Measurements from ENCODE around the gene PIGU.

Gene PIGU

DNA sequence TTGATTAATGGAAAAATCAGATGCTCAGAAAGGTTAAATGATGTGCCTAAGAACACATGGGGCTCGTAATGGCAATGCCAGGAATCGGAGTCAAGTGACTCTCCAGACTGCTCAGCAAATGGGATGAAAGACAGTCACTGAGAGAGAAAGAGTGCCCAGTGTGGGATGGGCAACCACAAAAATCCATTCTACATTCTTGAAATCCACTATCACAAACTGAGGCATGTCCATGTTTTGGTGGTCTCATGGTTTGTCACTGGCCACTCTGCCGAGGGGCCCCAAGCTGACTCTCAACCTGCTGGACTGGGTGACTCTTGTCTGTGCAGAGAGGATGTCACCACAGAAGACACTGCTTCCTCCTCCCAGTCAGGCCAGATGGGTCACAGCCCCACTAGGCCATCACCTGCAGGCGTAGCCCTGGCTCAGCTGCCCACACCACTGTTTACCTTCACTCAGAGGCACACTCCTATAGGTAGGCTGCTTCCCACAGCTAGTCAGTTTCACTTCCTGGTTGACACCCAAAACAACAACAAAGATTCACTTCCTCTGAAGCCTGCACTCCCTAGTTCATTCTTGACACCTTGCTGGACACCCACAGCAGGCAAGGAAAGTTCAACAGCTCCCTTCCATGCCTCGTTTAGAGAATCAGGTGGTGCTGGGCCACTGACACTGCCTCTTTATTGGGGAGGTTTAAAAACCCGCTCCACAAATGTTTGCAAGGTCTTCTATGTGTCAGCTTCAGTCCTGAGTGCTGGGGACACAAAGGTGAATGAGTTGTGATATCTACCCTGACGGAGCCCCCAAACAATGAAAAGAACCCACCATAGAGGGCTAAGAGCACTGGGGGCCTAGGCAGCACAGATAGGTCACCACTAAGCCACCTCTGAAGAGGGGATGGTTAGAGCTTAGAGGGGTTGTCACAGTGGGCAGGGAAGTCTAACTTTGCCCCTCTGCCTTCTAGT lies 96.6 kb downstream of the PIGU start:
- H3K4me3 ChIP-seq (ENCODE audit: low read depth, low read length), result no peak overlapping the region

DNA sequence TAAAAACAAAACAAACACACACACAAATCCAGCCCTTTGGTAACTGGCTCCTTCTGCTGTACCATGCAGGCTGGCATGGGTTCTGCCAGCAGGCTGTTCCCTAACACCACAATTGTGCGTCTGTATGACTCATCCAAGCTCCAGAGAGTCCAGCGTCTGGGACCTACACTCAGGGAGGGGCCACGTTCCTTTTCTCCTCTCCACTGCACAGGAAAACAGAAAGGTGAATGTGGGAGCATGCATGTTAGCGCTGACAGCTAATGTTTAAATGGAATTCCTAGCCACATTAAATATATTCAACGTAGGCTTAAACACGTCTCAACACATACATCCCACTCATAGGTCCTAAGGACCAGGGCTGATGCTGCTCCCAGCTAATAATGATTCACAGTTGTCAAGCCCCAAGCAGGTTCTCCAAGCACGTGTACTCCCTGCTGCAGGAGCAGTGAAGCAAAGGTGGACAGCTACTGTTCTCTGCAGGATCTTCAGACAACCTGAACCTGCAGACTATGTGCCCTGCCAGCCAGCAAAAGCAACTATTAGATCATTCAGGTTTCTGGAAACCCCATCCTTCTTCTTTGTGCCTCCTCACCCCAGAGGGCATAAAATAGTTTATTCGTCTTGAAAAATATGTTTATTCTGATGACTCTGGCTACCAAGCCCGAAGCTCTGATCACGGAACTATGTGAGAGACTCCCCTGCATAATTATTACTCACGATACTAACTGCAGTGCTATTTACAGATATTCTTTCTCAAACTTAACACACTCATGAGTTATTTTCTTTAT lies 97.5 kb downstream of the PIGU start:
- no peak overlapping the region for H3K4me3 ChIP-seq (ENCODE audit: low read depth, low read length)

DNA sequence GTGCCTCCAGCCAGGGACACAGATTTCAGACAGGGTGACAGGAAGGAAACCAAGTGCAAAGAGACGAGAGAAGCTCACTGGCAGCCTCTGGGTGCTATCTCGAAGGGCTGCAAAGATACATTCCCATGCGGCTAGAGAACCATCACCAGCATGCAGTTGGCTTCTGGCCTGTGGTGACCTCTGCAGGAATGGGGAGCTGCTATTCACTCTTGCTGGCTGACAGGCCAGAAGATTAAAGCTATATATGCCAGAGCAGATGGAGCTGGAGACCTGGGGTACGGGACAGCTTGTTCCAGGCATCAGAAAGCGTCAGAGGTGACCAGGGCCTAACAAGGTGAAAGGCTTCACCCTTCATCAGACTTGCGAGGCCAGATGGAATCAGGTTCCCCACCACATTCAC lies 98.4 kb downstream of the PIGU start:
- no peak overlapping the region for H3K4me3 ChIP-seq (ENCODE audit: low read depth, low read length)

DNA sequence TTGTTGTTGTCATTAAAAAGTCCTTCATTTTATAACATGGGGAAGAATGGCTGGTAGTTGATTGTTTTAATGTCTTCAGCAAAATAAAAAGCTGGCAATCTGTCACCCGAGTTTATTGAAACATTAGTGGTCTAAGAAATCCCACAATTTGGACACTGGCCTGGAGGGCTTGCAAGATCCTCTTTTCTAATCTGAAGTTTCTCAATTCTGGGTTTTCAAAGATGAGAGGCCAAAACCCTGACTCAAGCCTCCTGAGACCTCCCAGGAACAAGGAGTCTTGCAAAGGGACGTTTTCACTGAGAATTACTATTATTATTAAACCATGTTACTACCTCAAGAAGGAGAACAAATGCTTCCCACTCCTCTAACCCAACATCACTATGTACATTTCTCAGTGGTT lies 98.9 kb downstream of the PIGU start:
- H3K4me3 ChIP-seq (ENCODE audit: low read depth, low read length), result no peak overlapping the region

DNA sequence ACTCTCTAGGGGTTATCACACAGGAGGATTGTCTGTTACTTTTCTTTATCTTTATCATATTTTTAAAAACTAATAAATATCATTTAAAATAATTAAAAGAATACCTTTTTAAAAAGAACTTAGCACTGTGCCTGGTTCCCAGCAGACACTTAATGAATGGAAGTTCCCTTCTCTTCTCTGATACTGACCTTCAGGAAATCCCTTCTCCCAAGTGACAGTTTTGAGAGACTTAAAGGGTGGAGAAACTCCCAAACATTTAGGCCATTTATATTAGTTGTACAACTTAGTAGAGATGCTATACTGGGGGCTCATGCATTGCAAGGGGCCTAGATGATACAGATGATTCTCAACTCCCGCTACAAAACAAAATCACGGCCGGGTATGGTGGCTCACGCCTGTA lies 99.8 kb downstream of the PIGU start:
- no peak overlapping the region for H3K4me3 ChIP-seq (ENCODE audit: low read depth, low read length)

DNA sequence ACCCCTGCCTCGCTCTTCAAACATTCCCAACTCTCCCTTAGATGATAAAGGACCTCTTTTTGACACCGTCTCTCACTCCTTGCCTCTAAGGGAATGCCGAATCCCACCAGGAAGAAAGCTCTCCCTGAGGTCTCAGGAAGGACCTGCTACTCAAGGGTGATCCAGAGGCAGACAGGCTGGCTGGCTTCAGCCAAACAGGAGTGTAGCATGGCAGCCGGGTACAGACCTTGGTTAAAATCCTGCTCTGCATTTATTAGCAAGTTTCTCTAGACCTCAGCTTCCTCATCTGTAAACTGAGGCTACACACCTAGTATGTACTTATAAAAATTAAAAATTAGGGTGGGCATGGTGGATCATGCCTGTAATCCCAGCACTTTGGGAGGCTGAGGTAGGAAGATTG lies 101.1 kb downstream of the PIGU start:
- no peak overlapping the region for H3K4me3 ChIP-seq (ENCODE audit: low read depth, low read length)

DNA sequence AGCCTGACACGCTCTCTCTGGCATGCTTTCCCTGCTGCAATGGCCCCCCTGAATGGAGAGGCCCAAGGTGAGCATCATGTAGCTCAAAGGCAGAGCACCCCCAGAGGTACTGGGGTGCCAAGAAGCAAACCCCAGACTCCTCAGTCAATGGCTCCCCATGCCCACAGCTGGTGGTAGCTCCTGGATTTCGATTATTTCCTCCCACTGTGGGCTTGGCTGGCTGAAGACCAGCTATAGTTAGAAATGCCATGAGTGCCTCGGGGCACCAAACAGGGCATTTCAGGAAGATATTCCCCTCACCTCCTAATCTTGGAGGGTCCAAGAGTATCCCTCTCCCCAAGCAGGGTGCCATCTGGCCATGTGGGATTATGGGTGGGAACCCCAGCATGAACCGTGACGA lies 101.6 kb downstream of the PIGU start:
- no peak overlapping the region for H3K4me3 ChIP-seq (ENCODE audit: low read depth, low read length)

DNA sequence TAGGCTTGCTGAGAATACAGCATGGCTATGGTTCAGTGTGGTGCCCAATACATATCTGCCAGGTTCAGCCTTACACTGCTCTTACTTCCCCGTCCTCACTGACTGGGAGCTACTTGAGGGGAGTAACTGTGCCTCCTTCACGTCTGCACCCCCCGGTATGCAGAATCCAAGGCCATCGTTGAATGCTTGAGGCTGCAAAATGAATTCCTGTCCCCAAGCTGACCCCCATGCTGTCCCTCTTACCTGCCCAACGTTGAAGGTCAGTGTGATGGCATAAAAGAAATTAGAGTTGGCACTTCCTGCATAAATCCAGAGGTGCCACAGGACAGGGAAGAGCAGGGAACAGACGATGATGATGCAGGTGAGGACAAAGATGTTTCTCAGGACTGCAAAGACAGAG lies 102.0 kb downstream of the PIGU start:
- H3K4me3 ChIP-seq (ENCODE audit: low read depth, low read length), result no peak overlapping the region

DNA sequence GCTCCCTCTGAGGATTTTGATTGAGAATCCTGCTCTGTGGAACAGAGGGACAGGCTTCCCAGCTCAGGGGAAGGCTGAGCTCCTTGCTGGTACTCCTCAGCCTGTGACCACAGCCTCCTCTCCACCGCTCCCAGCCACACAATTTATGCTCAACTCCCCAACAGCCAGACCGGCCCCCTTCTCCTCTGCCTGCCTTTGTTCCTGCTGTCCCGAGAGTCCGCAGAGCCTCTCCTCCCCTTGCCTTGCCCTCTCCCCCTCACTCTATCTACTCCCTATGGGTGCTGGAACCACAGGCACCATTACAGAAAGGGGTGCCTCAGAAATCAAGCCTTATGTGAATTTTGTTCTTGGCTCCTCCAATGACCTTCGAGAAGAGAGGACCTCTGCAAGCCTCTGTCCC lies 102.5 kb downstream of the PIGU start:
- no peak overlapping the region for H3K4me3 ChIP-seq (ENCODE audit: low read depth, low read length)

DNA sequence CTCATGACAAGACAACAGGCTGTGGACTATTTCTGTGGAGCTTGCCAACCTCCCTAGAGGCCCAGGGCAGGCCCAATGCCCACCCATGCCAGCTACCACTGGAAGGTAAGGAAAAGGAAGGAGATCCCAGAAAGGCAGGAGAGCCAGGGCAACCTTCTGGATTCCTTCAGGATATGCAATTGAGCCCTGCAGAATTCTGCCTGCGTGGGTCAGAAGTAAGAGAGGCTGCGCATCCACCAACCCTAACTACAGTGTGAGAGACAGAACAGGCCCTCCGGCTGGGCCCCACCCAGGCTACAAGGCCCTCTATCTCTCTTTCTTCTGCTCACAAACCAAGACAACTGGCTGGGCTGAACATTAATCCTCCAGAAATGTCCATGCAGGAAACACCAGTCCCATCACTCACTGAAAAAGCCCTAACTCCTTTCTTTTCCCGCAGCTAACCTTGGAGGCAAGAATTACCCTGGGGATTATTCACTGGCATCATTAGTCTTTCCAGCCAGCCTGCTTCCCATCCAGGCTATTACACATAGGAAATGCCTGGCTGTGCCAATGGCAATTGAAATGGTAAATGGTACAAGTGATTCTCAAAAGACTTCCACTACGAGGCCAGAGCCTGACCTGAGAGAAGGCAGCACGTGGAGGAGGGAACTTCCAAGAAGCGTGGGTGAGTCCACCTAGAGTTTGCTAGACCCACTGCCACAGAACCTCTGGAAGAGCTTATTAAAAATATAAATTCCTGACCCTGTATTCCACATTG lies 103.2 kb downstream of the PIGU start:
- H3K4me3 ChIP-seq (ENCODE audit: low read depth, low read length), result no peak overlapping the region

DNA sequence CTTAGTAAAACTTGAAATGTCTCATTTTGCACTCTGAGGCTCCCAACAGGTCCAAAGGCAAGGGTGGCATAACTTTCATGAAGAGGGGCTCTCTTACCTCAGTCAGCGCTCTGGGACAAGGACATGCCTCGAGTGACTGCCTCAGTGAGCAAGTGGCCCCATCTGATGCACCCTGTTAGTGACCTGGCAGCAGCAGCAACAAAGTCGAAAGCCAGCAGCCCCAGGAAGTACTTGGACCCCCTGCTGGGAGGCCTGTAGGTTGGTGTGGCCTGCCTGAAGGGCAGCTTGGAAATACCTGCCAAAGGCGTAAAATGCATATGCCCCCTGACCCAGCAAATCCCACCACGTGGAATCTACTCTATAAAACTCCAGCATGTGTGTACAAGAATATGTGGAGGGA lies 105.1 kb downstream of the PIGU start:
- no peak overlapping the region for H3K4me3 ChIP-seq (ENCODE audit: low read depth, low read length)

DNA sequence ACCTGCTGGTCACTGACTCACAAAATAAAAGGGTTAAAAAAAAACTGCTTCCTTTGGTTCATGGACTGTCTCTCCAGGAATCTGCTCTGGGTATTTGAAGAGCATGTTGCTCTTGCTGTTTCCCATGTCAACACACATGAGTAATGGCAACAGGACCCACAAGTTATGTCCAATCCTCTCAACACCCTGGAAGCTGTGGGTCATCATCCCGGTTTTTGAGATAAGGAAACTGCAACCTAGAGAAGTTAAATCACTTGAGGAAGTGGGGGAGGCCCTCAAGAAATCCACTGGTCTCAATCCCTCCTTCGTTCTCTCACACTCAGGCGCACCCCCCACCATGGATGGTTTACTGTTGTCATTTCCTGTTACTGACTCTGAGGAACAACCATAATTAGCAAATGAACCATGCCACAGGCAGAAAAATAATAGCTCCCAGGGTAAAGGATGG lies 106.0 kb downstream of the PIGU start:
- no peak overlapping the region for H3K4me3 ChIP-seq (ENCODE audit: low read depth, low read length)

DNA sequence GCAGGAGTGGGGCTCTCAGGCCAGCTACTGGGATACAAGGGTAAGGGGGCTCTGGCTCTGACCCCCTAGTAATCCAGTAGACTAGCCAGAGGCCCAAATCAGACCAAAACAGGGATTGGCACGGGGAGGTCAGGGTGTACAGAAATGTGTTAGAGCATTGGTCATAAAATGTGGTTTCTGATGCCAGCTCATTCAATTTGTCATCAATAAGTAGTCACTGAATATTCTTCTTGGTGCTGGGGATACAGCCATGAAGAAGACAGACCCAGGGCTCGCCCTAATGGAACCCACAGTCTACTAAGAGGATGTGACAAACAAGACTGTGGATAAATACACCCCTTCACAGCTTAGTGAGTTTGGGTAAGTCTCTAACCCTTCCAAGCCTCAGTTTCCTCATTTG lies 107.3 kb downstream of the PIGU start:
- no peak overlapping the region for H3K4me3 ChIP-seq (ENCODE audit: low read depth, low read length)

DNA sequence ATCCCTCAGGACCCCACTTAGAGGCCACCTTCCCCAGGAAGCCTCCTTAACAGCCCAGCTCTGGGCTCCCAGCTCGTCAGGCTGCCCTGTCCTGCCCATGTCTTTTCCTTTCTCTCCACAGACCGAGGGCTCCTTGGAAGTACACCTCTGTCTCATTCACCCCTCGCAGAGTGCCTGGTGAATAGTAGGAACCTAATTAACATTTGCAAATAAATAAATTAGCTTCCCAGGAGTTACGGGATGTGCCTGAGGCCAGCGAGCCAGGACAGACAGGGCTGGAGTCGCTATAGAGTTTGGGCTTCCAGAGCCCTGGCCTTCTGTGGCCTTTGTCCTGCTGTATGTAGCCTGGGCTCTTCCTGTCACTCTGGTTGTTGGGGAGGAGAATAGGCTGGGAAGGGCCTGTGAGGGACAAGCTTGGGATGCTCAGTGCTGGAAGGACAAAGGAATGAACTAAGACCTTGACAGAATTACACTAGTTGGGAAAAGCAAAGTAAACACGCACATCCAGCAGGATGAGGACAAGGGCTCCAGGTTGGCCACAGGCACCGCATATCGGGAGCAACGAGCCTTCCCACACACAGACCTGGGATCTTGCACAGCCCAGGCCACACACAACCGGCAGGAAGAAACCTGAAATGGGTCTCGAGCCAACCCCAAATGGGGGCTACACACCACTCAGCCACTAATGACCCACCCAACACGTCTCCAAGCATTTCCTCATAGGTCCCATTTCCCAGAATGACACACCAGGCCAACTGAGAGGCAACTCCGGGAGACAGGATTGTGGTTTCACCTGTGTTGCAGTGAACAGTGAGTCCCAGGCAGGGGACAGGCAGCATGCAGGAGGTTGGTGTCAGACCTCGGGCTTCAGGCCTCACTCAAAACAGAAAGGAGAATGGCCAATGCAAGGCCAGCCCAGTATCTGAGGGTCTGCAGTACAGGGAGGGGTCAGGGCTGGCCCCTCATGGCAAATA lies 108.7 kb downstream of the PIGU start:
- H3K4me3 ChIP-seq (ENCODE audit: low read depth, low read length), result no peak overlapping the region

DNA sequence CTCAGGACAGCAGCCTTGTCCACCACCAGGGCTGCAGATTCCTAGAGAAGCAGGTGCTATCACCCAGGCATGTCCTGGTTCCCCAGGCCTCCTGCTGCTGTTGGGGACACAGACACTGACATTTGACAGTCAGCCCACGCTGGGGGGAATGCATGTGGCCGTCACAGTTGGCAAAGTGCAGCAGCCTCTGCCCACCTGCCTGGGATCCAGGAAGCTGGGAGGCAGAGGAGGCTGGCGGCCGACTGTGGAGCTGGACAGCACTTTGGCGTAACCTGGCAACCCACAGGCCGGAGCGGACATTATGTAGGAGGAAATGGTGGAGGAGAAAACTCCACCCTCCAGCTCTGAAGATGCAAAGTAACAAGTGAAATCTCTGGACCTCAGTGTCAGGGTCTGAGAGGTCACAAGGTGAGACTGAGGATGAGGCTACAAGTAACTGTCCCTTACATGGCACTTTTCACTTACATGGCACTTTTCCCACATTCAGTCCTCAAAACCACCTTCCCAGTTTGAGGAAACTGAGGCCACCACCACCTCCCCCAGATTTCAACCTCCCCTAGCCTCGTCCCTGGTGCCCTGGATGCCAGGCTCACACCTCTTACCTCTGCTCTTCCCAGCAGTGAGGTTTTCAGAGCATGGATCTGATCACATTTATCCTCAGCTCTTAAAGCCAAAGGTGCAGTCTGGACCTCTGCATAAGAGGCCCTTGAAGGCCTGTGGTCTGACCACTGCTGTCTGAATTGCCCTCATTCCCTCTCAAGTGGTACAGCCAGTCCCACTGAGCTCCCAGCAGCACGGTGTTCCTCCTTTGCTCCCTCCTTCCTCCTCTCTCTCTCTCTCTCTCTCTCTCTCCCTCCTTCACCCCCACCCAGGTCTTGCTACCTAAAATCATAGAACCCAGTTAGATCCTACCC lies 109.7 kb downstream of the PIGU start:
- H3K4me3 ChIP-seq (ENCODE audit: low read depth, low read length), result no peak overlapping the region

DNA sequence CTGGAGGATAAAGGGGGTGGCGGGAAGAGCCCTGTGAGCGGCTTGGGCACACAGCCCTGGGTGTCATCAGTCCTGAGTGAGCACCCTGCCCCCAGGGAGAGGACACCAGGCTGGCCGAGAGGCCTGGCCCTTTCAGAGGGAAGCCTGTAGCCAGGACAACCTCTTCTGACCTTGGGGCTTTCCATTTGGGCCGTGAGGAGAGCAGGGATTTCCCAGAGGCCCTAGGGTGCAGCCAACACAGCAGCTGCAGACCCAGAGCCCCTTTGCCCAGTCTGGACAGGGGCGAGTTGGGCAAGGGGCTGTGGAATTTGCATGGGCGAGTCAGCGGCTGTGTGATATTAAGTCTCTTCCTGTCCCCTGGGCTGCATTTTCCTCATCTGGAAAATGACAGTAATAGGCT lies 112.1 kb downstream of the PIGU start:
- H3K4me3 ChIP-seq (ENCODE audit: low read depth, low read length), result no peak overlapping the region

DNA sequence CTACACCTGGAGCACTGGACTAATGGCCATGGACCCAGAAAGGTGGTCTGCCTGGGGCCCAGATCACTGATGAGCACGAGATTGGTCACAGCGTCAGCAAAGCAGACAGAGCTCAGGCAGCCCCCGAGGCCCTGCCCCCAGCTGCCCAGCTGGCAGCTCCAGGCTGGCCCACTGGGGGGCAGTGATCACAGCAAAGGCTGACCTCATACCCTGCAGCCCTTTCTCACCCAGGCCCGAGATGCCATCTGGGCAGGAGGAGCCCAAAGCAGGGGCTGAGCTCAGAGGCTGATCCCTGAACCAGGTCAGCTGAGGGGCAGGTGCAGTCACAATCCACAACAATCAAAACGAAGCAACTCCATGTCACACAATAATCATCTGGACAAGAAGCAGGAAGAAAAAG lies 114.3 kb downstream of the PIGU start:
- H3K4me3 ChIP-seq (ENCODE audit: low read depth, low read length), result no peak overlapping the region

DNA sequence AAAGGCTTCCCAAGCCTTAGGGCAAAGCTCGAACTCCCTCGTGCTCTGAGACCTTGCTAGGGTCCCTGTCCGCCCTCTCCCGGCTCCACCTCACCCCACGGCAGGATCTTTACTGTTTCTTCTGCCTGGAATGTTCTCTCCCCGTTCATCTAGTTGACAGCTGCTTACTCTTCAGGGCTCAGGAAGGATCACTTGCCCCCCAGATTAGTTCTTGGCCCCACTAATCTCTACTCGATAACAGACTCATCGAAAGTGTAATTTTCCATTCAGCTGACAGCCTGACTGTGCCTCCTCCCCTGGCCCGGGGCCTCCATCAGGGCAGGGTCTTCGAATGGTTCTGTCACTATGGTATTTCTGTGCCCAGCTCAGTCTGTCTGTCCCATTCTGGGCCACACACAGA lies 115.2 kb downstream of the PIGU start:
- no peak overlapping the region for H3K4me3 ChIP-seq (ENCODE audit: low read depth, low read length)

DNA sequence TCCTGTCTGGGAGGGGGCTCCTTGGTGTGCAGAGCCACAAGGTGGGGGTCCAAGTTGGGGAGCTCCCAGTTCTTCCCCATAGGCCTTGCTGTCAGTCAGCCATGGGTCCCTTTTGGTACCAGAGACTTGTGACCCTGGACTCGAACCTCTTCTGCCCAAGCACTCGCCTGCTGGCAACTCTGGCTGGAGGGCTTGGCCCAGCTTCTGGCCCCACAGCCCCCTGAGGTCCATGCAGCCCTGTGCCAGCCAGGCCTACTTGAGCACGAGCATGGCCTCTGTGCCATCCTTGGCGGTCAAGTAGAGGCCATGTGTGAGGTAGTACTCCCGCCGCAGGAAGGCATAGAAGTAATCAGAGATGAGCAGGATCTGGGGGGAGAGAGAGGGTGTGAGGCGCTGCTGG lies 116.3 kb downstream of the PIGU start:
- no peak overlapping the region for H3K4me3 ChIP-seq (ENCODE audit: low read depth, low read length)
